GM12873 (cell line): ENCODE results near the gene TCERG1L.

Experiments used
- TF ChIP-seq, protein P1 (sequence below): IDR thresholded peaks from 2 replicates; pipeline ENCODE4 v1.5.1; 2012; ENCODE audit warnings: low read depth, mild to moderate bottlenecking, moderate library complexity, low read length, control low read depth; ENCODE audit not compliant: insufficient read depth; ENCODE audit errors: missing control alignments

TCERG1L gene

DNA sequence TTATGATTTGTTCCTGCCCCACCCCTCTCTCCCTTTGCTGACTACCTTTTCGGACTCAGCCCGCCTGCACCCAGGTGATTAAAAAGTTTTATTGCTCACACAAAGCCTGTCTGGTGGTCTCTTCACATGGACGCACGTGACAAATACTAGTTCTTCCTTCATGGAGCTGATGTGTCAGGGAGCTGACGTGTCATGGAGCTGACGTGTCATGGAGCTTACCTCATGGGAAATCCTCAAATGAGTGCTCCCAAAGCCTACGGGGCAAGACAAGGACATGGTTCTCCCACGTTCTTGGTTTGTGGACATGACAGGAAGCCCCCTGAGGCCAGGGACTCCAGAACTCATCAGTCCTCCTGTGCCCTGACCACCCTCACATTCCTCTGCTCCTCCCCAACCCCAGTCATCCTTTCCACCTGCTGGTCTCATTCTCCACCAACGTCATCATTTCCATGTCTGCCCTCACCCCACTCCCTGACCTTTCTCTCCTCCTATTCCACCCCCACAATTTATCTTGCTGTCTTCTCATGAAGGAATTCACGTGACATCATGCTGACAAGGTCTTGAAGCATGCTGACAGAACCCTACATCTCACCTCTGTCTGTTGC, 261.3 kb downstream of the TCERG1L start:
- TF ChIP-seq, protein P1, sequence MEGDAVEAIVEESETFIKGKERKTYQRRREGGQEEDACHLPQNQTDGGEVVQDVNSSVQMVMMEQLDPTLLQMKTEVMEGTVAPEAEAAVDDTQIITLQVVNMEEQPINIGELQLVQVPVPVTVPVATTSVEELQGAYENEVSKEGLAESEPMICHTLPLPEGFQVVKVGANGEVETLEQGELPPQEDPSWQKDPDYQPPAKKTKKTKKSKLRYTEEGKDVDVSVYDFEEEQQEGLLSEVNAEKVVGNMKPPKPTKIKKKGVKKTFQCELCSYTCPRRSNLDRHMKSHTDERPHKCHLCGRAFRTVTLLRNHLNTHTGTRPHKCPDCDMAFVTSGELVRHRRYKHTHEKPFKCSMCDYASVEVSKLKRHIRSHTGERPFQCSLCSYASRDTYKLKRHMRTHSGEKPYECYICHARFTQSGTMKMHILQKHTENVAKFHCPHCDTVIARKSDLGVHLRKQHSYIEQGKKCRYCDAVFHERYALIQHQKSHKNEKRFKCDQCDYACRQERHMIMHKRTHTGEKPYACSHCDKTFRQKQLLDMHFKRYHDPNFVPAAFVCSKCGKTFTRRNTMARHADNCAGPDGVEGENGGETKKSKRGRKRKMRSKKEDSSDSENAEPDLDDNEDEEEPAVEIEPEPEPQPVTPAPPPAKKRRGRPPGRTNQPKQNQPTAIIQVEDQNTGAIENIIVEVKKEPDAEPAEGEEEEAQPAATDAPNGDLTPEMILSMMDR: no peak

DNA sequence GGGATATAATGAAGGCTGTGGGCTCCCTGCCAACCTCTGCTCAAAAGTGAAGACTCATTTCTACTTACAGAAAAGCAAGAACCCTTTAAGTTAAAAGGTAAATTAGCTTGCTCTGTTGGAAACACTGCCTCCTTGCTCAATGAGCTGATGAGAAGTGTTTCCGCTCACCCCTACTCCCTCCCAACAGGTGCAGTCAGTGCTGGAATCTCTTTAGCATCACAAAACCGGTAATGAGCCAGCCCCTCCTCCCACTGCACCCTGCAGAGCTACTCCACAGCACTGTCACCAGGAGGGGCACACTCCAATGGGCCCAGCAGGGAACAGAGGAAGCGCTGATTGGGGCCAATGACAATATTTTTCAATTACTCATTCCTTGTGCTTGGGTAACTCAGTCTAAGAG, 262.5 kb downstream of the TCERG1L start:
- TF ChIP-seq, protein P1: no peak

DNA sequence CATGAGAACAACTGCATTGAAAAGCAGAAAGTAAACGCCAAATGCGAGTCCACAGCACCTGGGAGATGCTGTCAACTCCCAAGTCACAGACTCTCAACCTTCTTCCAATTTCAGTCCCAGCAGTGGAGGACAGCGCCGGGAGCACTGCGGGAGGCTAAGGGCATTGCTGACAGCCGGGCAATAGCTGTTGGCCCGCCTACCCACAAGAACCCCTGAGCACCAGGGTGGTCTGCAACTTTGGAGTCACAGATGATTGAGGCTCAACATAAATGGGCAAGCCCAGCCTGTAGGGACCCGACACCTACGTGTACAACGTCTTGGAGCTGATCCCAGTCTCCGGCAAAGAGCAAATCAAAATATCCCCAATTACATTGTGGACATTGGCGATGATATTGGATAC, 262.9 kb downstream of the TCERG1L start:
- TF ChIP-seq, protein P1: no peak

DNA sequence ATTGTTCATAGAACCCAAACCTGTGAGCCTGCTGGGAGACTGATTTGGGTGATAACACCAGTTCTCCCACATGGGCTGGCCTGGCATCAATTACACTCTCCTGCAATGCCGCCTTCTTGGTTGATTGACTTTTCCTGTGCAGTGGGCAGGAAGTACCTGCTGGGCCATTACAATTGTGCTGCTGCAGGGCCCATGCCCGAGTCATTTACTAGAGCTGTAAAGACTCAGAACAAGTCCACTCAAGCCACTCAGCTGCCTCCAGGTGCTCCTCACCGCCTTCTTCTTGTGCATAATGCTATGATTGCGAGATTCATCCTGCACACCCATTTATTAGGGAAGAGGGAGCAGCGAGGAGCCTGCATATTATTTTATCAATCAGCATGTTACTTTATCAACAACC, 264.0 kb downstream of the TCERG1L start:
- TF ChIP-seq, protein P1: no peak

DNA sequence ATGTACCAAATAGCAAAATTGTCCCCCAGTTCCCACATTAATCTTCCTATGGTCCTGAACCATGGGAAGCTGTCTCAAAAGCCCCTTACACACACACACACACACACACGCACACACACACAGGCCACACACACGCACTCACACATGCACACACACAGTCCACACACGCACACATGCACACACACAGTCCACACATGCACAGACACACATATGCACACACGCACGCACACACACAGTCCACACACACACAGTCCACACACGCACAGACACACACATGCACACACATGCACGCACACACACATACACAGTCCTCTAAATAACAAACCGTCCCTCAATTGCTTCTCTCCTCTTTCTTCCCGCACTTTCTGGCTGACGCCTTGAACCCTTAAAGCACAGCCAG, 265.3 kb downstream of the TCERG1L start:
- TF ChIP-seq, protein P1: no peak

DNA sequence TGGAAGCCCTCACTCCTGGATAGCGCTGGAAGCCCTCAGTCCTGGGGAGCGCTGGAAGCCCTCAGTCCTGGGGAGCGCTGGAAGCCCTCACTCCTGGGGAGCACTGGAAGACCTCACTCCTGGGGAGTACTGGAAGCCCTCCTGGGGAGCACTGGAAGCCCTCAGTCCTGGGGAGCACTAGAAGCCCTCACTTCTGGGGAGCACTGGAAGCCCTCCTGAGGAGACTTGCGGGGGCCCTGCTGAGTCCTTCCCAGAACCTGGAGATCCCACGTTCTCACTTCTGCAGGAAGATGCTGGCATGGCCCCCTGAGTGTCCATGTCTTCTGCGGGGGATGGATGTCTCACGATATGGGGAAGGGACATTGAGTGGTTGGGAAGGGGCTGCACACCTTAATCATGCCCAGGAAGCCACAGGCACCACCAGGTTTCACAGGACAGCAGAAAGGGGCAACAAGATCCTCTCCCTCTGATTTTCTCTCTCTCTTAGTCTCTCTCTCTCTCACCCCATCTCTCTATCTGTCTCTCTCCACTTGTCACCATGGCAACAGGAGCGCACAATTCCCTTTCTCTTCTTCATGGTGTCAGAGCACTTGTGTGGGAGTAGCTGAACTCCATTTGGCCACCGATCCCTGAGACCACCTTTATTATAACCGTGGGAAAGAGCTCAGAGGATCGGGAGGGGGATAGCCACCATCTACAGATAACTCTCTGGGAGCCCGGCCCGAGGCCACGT, 267.0 kb downstream of the TCERG1L start:
- TF ChIP-seq, protein P1: no peak

DNA sequence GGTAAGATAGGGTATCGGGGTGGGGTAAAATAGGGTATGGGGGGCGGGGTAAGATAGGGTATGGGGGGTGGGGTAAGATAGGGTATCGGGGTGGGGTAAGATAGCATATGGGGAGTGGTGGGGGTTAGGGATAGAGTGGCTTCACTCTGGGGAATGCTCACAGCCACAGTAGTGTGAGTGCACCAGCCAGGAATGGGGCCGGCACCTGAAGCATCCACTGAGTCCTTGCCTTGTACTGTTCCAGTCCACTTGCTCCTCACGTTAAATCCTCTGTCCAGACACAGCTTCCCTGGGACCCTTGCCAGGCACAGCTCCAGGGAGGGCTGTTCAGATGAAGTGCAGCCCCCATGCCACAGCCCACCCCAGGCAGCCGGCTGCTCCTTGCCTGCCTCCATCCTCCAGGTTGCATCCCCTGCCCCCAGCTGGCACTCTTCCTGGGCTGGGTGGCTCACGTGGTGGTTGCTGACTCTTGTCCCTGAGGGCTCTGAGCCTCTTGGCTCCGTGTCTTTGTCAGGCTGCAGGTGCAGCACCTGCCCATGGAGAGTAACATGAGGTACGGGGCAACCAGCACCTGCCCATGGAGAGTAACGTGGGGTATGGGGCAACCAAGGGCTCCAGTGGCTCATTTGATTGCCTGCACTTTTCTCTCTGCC, 268.4 kb downstream of the TCERG1L start:
- TF ChIP-seq, protein P1: no peak
